HuH-7.5 (cell line): Measurements from ENCODE around the gene GAS7.
"Not testable (repeated sequence)": the region's sequence is repeated elsewhere in the genome, so short reads cannot be mapped to it uniquely, and the experiment has no call there.

Experiments used
- DNase-seq: peaks from one replicate; pipeline ENCODE4 v3.0.0; 2011; ENCODE audit warnings: low spot score

GAS7 gene

DNA sequence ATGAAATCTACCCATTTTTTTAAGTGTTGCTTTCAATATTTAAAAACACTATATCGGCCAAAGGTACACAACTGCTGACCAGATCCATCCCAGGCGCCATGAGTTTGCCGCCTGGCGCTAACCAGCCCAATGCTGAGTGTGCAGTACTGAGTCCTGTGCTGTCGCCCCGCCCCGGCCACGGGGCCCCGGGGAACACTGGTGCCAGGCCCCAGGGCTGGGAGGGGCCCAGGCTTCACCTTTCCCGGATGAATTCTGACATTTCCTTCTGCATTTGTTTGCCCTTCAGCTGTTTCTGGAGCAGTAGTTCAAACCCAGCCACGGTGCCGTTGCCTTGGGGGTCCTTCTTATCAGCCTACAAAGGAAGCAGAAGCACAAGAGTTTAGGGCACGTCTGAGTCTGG lies 255.5 kb downstream of the GAS7 start:
- no peak for DNase-seq

- DNase-seq, result no peak
These were observed 257.1 kb downstream of the GAS7 start for GRCh38 chr17:9941305-9941704.

GRCh38 chr17:9940841-9941240 lies 257.6 kb downstream of the GAS7 start:
- DNase-seq, result no peak

- DNase-seq, result no peak
These were observed 259.6 kb downstream of the GAS7 start for GRCh38 chr17:9938764-9939163.

- no peak for DNase-seq
These were observed 260.5 kb downstream of the GAS7 start for GRCh38 chr17:9937901-9938300.

- DNase-seq, result no peak
These were observed 261.1 kb downstream of the GAS7 start for GRCh38 chr17:9937241-9937761.

- no peak for DNase-seq
These were observed 262.3 kb downstream of the GAS7 start for GRCh38 chr17:9936095-9936494.

- no peak for DNase-seq
These were observed 263.0 kb downstream of the GAS7 start for GRCh38 chr17:9935408-9935807.

DNA sequence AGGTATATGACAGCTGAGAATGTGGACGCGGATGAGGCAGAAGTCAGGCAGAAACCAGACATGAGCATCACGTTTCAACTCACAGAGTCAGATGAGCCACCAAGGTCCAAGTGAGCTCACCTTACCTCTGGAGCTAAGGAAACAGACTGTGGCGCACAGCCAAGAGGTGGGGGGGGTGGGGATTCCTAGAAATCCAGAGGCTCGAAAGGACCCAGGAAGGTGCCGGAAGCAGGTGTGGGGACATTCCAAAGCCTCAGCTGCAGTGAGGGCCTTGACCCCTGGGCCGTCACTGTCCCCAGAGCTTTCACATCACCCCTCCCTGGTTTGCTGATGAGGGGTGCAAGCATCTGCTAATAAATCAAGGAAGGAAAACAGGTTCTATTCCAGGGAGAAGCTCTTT lies 264.1 kb downstream of the GAS7 start:
- DNase-seq, result no peak

DNA sequence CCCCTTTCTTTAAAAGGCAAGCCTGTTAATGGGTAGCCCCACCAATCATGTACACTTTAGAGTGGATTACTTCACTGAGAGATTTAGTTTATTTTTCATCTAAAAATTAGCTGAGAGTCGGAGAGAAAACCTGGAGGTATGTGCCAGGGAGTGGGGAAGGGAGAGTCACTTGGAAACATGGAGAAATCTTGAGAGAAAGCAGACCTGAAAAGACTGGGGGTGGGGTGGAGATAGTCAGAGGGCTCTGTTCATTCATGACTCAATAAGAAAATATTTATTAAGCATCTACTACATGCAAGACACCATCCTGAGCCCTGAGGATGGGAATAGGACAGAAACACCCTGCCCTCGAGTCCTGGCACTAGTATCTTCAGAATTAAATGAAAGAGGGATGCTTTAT lies 265.9 kb downstream of the GAS7 start:
- no peak for DNase-seq

DNA sequence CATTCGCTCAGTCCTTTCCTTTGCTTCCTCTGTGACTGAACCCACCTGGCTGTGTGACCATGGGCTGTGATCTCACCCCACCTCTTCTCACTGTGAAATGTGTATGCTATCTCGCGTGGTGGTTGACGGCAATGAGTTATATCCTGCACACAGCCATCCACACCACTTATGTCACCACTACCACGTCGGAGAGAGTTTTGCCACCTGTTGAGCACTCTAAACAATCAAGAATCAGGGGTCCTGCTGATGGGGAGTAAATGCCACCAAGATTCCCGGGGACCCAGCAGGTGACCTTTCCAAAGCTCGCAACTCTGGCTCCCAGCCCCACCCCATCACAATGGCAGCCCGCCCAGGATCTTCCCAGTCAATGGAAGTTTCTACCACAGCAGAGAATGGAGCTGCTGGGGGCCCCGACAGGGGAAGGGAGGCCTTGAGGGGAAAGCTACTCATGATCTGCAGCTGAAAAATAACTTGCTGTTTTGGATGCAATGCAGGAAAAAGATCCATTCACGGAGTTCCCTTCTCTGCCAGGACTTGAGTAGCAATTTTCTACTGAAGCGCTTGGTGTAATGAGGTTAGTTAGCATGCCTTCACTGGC lies 267.2 kb downstream of the GAS7 start:
- no peak for DNase-seq

DNA sequence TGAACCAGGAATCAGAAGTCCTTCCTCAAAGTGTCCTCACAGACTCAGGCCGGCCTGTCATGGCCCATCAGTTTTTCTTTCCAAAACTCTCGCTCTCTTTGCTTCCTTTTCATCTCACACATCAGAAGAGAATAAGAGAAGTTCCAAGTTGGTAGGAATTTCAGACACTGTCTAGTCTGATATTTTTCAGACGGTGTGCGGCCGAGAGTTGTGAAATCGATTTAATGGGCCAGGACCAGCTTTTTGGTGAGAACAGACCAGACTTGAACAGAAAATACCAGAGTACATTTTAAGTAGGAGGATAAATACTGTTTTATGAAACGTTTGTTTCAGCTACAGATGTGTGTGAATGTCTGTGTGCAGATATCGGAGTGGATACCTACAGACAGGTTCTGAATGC lies 268.5 kb downstream of the GAS7 start:
- DNase-seq, result no peak

DNA sequence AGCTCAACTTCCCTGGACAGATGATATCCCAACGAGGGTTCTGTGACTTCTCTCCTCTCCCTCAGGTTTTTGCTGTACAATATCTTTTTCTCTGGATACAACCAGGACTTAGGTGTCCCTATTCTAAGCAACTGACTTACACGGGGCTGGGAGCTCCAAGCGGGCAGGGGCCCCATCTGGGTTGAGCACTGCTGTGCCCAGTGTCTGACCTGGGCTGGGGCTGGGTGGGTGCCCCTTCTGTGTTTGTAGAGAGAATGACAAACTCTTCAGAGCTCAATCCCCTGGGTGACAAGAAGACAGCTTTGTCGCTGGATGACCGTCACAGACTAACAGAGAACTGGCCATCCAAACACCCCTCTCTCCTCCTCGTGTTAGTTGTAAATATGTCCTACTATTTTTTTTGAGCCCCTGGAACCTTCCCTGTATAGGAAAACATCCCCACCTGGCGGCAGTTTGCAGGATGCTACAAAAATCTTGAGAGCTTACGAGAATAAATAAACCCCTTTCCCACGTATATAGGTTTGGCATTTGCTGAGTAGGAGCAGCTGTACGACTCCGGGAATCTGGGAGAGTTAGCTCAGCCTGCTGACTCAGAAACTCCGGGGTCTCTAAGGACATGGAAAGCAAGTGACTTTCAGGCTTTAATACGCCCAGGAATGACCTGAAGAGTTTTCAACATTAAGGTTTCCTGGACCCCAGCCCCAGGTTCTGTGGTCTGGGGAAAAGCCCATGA lies 269.6 kb downstream of the GAS7 start:
- peak; percentile 20 for DNase-seq

DNA sequence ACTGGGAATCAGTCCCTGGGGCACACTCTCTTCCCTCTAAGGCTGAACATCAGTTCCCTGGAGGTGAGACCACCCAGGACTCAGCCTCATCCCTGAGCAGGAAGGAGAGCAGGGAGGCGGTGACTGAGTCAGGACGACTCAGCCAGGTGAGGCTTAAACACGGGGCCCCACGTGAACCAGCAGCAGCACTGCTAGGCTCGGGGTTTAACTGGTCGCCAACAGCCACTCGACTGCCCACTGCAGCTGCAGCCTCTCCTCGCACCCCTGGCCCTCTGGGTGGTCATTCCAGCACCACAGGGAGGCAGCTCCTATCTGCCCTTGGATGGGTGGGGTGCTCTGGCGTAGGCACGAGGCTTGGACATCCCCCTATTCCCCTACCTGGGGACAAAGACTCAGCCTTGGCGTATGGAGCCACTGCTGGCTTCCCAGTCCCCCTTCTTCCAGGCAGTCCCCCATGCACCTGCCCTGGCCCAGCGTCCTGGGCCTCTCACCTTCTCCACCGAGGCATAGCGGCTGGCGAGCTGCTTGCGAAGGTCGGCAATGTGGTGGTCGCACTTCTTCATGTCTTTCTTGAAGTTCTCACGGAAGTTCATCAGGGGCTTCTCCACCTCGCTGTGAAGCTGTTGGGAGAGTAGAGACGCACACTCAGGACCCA lies 272.1 kb downstream of the GAS7 start:
- DNase-seq, result no peak

DNA sequence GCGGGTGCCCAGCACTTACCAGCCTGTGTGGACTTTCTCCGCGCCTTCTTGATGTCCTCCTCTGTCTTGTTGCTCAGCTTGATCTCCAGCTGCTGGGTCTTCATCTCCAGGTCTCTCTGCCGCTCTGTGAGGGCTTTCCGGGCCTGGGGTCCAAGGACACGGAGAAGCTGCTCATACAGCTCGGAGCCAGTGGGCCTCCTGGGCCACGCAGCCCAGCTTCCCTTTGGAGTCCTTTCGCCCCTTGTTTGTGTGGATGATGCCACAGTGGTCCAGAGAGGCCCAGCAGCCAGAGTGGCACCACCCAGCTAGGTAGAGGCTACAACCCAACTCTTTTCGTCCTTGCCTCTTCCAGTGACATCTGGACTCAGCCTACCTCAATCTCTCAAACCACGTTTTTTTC lies 272.9 kb downstream of the GAS7 start:
- no peak for DNase-seq

DNA sequence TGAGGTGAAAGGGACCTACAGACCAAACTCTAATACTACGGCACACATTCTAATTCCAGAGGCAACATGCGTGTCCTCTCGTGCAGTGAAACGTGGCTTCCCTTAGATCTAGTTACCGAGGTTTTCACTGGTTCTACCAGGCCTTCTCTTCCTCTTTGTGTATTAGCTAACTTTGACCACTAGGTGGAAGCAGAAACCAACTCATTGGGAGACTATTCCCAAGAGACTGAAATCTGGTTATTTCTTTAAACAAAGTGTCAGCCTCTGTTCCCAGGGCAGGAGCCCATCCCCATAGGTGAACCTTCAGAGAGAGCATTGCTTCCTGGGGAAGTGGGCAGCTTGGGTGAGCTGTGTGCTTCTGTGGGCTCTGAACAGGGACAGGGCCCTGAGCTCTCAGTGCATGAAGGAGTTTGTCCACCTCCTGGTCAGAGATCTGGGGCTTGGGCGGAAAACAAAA lies 273.6 kb downstream of the GAS7 start:
- DNase-seq, result peak; percentile 31

- DNase-seq, result no peak
These were observed 276.2 kb downstream of the GAS7 start for GRCh38 chr17:9922012-9922848.

GRCh38 chr17:9921216-9921615 lies 277.2 kb downstream of the GAS7 start:
- DNase-seq, result not testable (repeated sequence)

GRCh38 chr17:9918804-9919352 lies 279.5 kb downstream of the GAS7 start:
- no peak for DNase-seq

GRCh38 chr17:9918352-9918751 lies 280.1 kb downstream of the GAS7 start:
- no peak for DNase-seq

GRCh38 chr17:9917801-9918200 lies 280.6 kb downstream of the GAS7 start:
- DNase-seq, result no peak

- no peak for DNase-seq
These were observed 281.3 kb downstream of the GAS7 start for GRCh38 chr17:9917131-9917530.
